T-helper 9 cell (primary cell): ENCODE data around the gene EDAR.
A peak's percentile ranks its signal among the peaks of the same experiment; 100 is the strongest.

ENCODE experiments used
- DNase-seq: peaks from one replicate; pipeline ENCODE4 v3.0.0-alpha.2; 2020

EDAR gene

GRCh38 chr2:108965540-108966289 is 23.3 kb downstream of the EDAR start:
- peak; percentile 21 for DNase-seq

GRCh38 chr2:108963057-108963456 is 26.0 kb downstream of the EDAR start:
- DNase-seq = no peak

GRCh38 chr2:108961796-108962195 is 27.2 kb downstream of the EDAR start:
- DNase-seq = no peak

DNA sequence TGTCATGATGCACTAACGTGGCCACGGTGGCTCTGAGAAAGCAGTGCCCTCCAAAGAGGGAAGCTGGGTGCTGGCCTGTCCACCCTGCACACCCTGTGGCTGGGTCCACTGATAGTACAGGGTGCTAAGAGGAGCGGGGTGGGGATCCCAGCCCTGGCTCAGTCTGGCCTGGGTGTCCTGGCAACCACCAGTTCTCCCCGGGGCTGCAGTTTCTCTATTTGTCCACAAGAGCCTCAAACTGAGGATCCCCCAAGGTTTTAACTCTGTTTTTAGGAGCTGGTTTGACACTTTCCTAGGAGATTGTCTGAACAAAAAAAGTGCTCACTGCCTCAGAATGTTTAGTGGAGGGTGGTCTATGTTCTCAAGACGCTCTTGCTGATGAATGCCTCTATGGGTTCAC is 29.0 kb downstream of the EDAR start:
- no peak for DNase-seq

DNA sequence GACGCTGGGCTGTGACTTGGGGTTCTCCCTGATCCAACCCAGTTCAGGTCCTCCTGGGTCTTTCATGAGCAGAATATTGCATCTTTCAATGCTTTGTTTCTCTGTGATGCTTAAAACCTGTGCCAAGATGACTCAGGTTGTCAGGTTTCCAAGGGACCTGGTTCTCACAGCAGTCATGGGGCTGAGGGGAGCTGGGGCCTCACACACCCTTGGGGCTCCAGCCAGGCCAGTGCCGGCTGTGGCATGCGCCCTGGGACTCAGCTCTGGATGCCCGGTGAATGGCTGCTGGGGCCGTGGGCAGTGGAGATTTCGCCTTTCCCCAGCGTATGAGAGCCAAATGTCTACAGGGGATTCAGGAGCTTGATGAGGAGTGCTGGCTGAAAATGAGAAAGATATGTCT is 29.6 kb downstream of the EDAR start:
- DNase-seq = no peak

- DNase-seq = no peak
Observed at GRCh38 chr2:108958632-108959341, 30.2 kb downstream of the EDAR start.

GRCh38 chr2:108958002-108958401 is 31.0 kb downstream of the EDAR start:
- no peak for DNase-seq

DNA sequence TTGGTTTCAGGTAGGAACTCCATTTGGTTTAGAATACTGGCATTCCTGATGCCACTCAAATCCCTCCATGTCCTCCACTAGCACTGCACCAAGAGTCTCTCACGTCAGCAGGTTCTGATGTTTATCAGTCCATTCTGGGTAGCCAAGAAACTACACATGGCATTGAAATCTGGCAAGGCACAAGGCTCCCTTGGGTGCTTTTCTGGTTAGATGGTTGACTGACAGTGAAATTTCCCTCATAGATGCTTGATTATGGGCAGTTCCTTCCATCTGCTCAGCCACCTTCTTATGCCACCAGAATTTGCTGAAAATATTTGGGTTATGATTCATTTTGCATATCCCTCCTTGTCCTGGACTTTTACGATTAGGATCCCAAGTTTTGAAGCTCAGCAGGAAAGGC is 32.6 kb downstream of the EDAR start:
- DNase-seq = no peak

DNA sequence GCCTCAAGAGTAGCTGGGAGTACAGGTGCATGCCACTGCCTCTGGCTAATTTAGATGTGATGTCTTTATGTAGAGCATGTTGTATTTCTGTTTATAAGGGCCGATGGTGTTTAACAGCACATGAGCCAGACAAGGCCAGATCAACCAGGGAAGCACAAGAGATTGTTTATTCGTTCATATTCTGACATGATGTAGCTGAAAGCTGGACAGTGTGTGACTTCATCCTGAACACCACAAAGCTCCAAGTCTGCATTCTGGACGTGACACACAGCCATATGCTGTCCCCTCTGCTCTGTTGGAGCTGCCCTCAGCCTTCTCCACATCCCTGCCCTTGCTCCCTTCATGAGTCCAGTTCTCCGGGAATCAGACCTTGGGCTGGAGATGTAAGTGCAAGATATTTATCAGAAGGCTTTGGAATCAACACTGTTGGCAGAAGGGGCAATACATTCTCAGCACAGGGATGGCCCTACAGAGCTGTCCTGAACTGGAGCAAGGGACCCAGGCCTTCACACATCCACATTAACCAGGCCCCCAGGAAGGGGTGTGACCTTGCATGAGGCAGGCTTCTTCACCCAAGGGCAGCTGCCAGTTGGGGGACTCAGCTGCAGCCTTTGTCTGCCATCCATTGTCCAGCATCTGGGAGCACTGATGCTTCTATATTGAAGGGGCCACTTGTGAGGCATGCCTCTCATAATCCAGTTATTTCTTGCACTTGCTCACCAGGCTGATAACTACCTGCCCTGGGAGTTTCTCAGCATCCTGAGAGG is 38.5 kb downstream of the EDAR start:
- no peak for DNase-seq

- no peak for DNase-seq
Observed at GRCh38 chr2:108949316-108950239, 39.4 kb downstream of the EDAR start.

DNA sequence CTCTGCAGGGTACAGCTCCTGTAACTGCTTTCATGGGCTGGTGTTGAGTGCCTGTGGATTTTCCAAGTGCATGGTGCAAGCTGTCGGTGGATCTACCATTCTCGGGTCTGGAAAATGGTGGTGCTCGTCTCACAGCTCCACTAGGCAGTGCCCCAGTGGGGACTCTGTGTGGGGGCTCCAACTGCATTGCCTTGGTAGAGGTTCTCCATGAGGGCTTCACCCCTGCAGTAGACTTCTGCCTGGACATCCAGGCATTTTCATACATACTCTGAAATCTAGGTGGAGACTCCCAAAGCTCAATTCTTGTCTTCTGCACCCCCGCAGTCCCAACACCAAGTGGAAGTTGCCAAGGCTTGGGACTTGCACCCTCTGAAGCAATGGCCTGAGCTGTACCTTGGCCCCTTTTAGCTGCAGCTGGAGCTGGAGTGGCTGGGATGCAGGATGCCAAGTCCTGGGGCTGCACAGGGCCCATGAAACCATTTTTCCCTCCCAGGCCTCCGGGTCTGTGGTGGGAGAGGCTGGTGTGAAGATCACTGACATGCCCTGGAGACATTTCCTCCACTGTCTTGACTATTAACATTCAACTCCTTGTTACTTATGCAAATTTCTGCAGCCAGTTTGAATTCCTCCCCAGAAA is 41.6 kb downstream of the EDAR start:
- no peak for DNase-seq

- no peak for DNase-seq
Observed at GRCh38 chr2:108946442-108946841, 42.6 kb downstream of the EDAR start.

DNA sequence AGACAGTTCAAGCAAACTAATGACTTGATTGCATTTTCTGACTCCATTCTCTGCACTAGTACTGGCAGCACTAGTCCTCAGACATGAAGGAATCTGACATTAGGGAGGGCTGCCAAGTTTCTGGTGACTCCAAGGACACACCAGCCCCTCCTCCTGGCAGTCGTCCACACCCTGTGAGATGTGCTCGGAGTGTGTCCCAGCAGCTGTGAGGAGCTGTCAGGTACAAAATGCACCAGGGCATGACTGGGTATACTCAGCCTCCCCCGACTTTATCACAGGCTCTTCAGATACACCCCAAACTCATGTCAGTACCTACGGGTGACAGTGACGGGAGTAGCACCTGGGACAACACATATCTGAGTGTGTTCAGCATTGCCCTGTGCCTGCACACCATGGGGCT is 43.1 kb downstream of the EDAR start:
- no peak for DNase-seq

GRCh38 chr2:108944601-108945331 is 44.3 kb downstream of the EDAR start:
- no peak for DNase-seq

GRCh38 chr2:108943751-108944150 is 45.3 kb downstream of the EDAR start:
- DNase-seq = no peak

- no peak for DNase-seq
Observed at GRCh38 chr2:108942888-108943287, 46.1 kb downstream of the EDAR start.

GRCh38 chr2:108942231-108942825 is 46.7 kb downstream of the EDAR start:
- DNase-seq = no peak

GRCh38 chr2:108941767-108942166 is 47.3 kb downstream of the EDAR start:
- DNase-seq = no peak

DNA sequence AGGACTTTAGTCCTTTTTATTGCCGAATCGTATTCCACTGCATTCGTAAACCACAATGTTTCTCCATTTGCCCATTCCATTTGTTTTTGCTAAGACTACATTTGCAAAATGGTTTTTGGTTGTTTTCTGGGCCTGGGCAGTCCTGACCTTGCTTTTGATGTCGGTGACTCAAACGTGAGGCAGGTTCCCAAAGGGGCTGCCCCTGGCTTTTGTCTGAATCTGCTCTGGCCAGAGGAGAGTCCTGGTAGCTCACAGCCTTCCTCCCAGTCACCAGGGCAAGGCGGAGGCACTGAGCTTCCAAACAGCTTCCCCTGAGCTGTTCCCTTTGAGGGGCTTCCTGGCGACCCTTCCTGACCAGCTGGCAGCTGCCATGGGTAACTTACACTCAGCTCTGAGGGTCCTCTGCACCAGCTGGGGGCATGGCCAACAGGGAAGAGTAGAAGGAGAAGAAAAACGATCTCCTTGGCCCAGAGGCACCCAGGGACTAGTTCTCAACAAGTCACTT is 47.8 kb downstream of the EDAR start:
- DNase-seq = no peak

- DNase-seq = no peak
Observed at GRCh38 chr2:108940156-108940555, 48.9 kb downstream of the EDAR start.
